SIG-M5 (cell line): ENCODE results near the gene R3HCC1L.
"Not testable (repeated sequence)": the region's sequence is repeated elsewhere in the genome, so short reads cannot be mapped to it uniquely, and the experiment has no call there.

Experiments used
- DNase-seq: peaks from one replicate; lab custom pipeline; 2025; lab: John Stamatoyannopoulos, UW

The R3HCC1L gene

DNA sequence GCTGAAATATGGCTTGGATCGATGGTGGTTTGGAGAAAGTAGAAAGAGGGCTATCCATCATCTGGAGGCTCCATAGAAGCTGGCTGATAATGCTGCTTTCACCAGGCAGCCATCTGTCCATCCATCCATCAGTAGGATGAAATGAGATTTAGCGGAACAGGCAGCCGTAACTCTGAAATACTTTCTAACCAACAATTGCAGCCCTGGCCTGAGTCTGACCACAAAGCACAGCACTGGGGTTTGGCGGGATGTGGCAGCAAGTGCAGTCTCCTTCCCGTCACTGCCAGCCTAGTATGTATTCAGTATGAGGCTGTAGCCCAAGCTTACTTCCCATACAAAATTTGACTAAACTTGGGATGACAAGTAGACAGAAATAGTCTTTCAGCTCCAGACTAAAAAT, 38.0 kb downstream of the R3HCC1L start:
- no peak for DNase-seq

- DNase-seq = no peak
These were observed 38.8 kb downstream of the R3HCC1L start for GRCh38 chr10:98173260-98173659.

- DNase-seq = not testable (repeated sequence)
These were observed 48.0 kb downstream of the R3HCC1L start for GRCh38 chr10:98182351-98182915.

DNA sequence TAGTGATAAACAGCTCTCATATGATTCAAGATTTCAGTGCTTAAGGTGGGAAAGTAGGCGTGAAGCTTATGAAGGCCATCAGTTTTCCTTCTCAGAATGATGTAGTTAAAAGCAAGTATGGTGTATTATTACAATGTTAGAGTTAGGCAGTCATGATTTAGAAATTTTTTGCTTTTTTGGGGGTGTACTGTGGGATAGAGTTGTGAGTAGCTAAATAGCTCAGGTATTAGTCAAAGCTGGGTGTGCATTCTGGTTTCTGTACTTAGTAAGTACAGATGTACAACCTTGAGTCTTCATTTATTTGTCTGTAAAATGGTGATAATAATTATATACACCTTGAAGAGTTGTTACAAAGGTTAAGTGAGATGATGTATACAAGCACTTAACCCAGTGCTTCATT, 52.2 kb downstream of the R3HCC1L start:
- no peak for DNase-seq

GRCh38 chr10:98190773-98191172, 56.3 kb downstream of the R3HCC1L start:
- not testable (repeated sequence) for DNase-seq

DNA sequence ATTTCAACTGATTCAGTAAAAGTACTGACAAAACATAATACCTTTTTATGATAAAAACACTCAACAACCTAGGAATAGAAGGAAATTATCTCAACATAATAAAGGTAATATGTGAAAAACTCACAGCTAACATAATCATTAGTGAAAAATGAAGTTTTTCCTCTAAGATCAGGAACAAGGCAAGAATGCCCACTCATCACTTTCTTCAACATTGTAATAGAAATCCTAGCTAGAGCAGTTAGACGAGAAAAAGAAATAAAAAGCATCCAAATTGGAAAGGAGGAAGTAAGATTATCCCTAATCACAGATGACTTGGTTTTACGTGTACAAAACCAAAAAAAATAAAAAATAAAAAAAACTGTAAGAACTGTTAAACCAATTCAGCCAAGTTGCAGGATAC, 58.6 kb downstream of the R3HCC1L start:
- DNase-seq = no peak

DNA sequence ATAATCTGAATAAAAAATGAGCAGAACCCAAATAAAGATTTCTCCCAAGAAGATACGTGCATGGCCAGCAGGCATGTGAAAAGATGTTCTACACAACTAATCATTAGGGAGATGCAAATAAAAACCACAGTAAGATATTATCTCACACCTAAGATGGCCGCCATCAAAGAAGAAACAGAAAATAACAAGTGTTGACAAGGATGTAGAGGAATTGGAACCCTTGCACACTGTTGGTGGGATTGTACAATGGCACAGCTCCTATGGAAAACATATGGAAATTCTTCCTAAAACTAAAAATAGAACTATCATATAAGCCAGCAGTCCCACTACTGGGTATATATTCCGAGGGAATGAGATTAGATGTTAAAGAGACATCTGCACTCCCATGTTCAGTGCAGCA, 60.2 kb downstream of the R3HCC1L start:
- DNase-seq = no peak

GRCh38 chr10:98195120-98195519, 60.7 kb downstream of the R3HCC1L start:
- DNase-seq = no peak

DNA sequence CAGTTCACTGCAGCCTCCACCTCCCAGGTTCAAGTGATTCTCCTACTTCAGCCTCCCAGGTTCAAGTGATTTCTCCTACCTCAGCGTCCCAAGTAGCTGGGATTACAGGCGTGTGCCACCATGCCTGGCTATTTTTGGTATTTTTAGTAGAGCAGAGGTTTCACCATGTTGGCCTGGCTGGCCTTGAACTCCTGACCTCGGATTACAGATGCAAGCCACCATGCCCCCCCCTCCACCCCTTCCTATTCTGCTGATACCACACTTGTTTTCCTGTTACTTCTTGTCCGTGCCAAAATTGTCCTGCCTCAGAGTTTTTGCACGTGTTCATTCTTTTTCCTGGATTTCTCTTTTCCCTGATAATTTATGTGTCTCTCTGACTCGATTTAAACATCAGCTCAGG, 62.5 kb downstream of the R3HCC1L start:
- DNase-seq = no peak

DNA sequence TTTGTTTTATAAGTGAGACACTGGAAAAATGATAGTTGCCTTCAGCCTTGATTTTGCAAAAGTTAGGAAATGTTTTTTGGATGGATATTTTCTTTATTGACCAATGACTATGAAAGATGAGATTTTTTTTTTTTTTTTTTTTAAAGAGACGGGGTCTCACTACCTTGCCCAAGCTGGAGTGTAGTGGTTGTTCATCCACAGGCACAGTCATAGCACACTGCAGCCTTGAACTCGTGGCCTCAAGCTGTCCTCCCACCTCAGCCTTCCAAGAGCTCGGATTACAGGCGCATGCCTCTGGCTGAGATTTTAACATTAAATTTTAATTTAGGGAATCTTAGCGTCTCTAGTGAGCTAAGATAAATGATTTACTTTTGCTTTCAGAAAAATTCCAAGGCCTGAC, 67.3 kb downstream of the R3HCC1L start:
- no peak for DNase-seq

- DNase-seq = no peak
These were observed 67.9 kb downstream of the R3HCC1L start for GRCh38 chr10:98202378-98202777.

- DNase-seq = no peak
These were observed 70.9 kb downstream of the R3HCC1L start for GRCh38 chr10:98205351-98205750.

GRCh38 chr10:98208925-98209324, 74.5 kb downstream of the R3HCC1L start:
- no peak for DNase-seq

GRCh38 chr10:98209441-98209840, 75.0 kb downstream of the R3HCC1L start:
- no peak for DNase-seq

GRCh38 chr10:98212196-98212595, 77.7 kb downstream of the R3HCC1L start:
- DNase-seq = no peak

- DNase-seq = no peak
These were observed 79.3 kb downstream of the R3HCC1L start for GRCh38 chr10:98213740-98214139.

DNA sequence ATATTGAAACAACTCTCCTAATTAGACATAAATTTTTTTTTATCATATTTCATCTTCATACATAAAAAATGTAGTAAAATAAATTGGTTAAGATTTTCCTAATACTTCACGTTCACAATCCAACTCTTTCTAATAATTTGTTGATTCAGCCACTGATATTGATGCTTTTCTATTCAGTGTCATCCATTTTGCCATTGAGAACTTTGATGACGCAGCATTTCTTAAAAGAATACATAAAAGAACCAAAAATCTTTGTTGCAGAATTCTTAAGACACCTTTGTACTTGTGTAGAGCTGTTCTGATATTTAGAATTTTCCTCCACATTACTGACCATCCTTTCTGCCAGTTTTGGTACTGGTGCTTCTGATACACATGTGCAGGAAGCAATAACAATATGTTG, 80.9 kb downstream of the R3HCC1L start:
- no peak for DNase-seq

DNA sequence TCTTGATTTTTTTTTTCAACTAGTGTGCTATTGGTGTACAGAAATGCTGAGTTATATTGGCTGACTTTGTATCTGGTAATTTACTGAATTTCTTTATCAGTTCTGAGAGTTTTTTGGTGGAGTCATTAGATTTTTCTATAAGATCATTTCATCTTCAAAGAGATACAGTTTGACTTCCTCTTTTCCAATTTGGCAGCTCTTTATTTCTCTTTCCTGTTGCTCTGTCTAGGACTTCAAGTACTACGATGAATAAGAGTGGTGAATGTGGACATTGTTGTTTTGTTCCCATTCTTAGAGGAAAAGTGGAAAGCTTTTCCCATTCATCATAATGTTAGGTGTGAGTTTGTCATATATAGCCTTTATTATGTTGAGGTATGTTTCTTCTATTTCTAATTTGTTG, 83.3 kb downstream of the R3HCC1L start:
- DNase-seq = no peak

- DNase-seq = no peak
These were observed 89.4 kb downstream of the R3HCC1L start for GRCh38 chr10:98223874-98224273.

DNA sequence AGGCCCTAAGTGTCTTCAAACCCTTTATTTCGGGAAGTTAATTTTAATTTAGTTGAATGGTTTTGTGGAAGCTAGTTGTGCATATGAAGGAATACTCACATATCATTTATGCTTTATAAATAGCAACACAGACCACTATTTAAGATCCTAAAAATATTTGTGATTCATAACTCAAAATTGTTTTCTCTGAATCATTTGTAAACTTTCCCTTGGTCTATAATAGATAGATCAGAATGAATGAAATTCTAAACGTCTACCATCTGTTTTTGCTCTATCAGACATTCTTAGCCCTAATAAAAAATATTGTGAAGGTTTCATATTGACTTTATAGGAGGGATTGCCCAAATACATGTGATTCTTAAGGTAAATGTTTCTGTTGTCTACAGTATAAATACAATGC, 90.1 kb downstream of the R3HCC1L start:
- DNase-seq = no peak

- no peak for DNase-seq
These were observed 90.5 kb downstream of the R3HCC1L start for GRCh38 chr10:98224996-98225395.

GRCh38 chr10:98226508-98227144, 92.2 kb downstream of the R3HCC1L start:
- no peak for DNase-seq

DNA sequence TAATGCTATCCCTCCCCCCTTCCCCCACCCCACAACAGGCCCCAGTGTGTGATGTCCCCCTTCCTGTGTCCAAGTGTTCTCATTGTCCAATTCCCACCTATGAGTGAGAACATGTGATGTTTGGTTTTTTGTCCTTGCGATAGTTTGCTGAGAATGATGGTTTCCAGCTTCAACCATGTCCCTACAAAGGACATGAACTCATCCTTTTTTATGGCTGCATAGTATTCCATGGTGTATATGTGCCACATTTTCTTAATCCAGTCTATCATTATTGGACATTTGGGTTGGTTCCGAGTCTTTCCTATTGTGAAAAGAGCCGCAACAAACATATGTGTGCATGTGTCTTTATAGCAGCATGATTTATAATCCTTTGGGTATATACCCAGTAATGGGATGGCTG, 93.3 kb downstream of the R3HCC1L start:
- not testable (repeated sequence) for DNase-seq

GRCh38 chr10:98228266-98228665, 93.8 kb downstream of the R3HCC1L start:
- DNase-seq = not testable (repeated sequence)
